CD4-positive, alpha-beta T cell treated with Interleukin-15 for 1 hour (primary cell): ENCODE measurements around the gene DLX4.

ENCODE experiments used
- DNase-seq: peaks from one replicate; pipeline ENCODE4 v3.0.0-alpha.2; 2020

Gene DLX4

GRCh38 chr17:50021681-50022370, 52.8 kb downstream of the DLX4 start:
- DNase-seq: no peak

- DNase-seq: no peak
Observed at GRCh38 chr17:50022463-50023130, 53.6 kb downstream of the DLX4 start.

GRCh38 chr17:50023520-50023919, 54.5 kb downstream of the DLX4 start:
- DNase-seq: no peak
